KMS-11 (cell line): ENCODE results near the gene ELMO1.

Experiments
- H2AFZ ChIP-seq: fragments of 200-600 bp; sonication (generic); 2 replicates; pipeline ENCODE4 v1.6.1; 2016; ENCODE audit warnings: antibody characterized with exemption, mixed run types, low read depth
- H3K27ac ChIP-seq: fragments of 200-600 bp; sonication (generic); 2 replicates; pipeline ENCODE4 v1.6.1; 2016; ENCODE audit warnings: mild to moderate bottlenecking, mixed run types
- H3K27me3 ChIP-seq: fragments of 200-600 bp; sonication (generic); 2 replicates; pipeline ENCODE4 v1.6.1; 2017; ENCODE audit warnings: mild to moderate bottlenecking, low read depth, mixed run types, moderate library complexity; ENCODE audit not compliant: insufficient read depth
- H3K36me3 ChIP-seq: fragments of 200-600 bp; sonication (generic); 2 replicates; pipeline ENCODE4 v1.6.1; 2017; ENCODE audit warnings: mild to moderate bottlenecking, mixed run types; ENCODE audit not compliant: insufficient read depth
- H3K4me1 ChIP-seq: fragments of 200-600 bp; sonication (generic); 2 replicates; pipeline ENCODE4 v1.6.1; 2016; ENCODE audit warnings: mild to moderate bottlenecking, low read depth, mixed run types; ENCODE audit not compliant: poor library complexity, severe bottlenecking
- H3K4me2 ChIP-seq: fragments of 200-600 bp; sonication (generic); 2 replicates; pipeline ENCODE4 v1.7.0; 2016; ENCODE audit warnings: mild to moderate bottlenecking, mixed run types
- H3K4me3 ChIP-seq: fragments of 200-600 bp; sonication (generic); IDR thresholded peaks from 2 replicates; pipeline ENCODE4 v1.6.1; 2017; ENCODE audit warnings: low read depth, low read length, mixed read lengths; ENCODE audit not compliant: insufficient read depth
- H3K79me2 ChIP-seq: fragments of 200-600 bp; sonication (generic); 2 replicates; pipeline ENCODE4 v1.6.1; 2016; ENCODE audit warnings: low read depth, mixed run types; ENCODE audit not compliant: insufficient read depth
- H3K9ac ChIP-seq: fragments of 200-600 bp; sonication (generic); 2 replicates; pipeline ENCODE4 v1.6.1; 2016; ENCODE audit warnings: mild to moderate bottlenecking, mixed run types
- H4K20me1 ChIP-seq: fragments of 200-600 bp; sonication (generic); 2 replicates; pipeline ENCODE4 v1.6.1; 2016; ENCODE audit warnings: mild to moderate bottlenecking, mixed run types; ENCODE audit not compliant: insufficient read depth
- CTCF ChIP-seq: fragments of 200-600 bp; sonication (generic); conservative IDR thresholded peaks from 2 replicates; pipeline ENCODE4 v1.6.1; 2017; ENCODE audit warnings: low read depth, mild to moderate bottlenecking, antibody characterized with exemption, low read length, moderate library complexity, mixed read lengths

Gene ELMO1

GRCh38 chr7:36905841-36906240 lies 542.8 kb downstream of the ELMO1 start:
- no peaks in the 10 kb centered on the region for H3K36me3 ChIP-seq
- H3K4me1 ChIP-seq, result no peaks in the 10 kb centered on the region
- no peak overlapping the region for H3K27ac ChIP-seq
- H3K4me3 ChIP-seq, result no peak overlapping the region
- no peak overlapping the region for H3K4me2 ChIP-seq
- H2AFZ ChIP-seq, result no peak overlapping the region
- no peaks in the 10 kb centered on the region for H3K79me2 ChIP-seq
- no peaks in the 10 kb centered on the region for H3K27me3 ChIP-seq
- TF ChIP-seq CTCF, result no peak
- no peak overlapping the region for H3K9ac ChIP-seq
- H4K20me1 ChIP-seq, result no peaks in the 10 kb centered on the region

GRCh38 chr7:36904802-36905201 lies 543.9 kb downstream of the ELMO1 start:
- TF ChIP-seq CTCF, result no peak
- H3K9ac ChIP-seq, result no peak overlapping the region
- H3K36me3 ChIP-seq, result no peaks in the 10 kb centered on the region
- no peak overlapping the region for H2AFZ ChIP-seq
- no peak overlapping the region for H3K4me3 ChIP-seq
- H4K20me1 ChIP-seq, result no peaks in the 10 kb centered on the region
- no peaks in the 10 kb centered on the region for H3K4me1 ChIP-seq
- no peak overlapping the region for H3K27ac ChIP-seq
- no peak overlapping the region for H3K4me2 ChIP-seq
- no peaks in the 10 kb centered on the region for H3K27me3 ChIP-seq
- H3K79me2 ChIP-seq, result no peaks in the 10 kb centered on the region

GRCh38 chr7:36904101-36904500 lies 544.6 kb downstream of the ELMO1 start:
- Histone ChIP-seq H3K4me2 (no peak overlapping the region), H3K36me3 (no peaks in the 10 kb centered on the region), H4K20me1 (no peaks in the 10 kb centered on the region), H3K79me2 (no peaks in the 10 kb centered on the region), H3K4me1 (no peaks in the 10 kb centered on the region), H3K4me3 (no peak overlapping the region), H3K27me3 (no peaks in the 10 kb centered on the region), H2AFZ (no peak overlapping the region), H3K27ac (no peak overlapping the region), H3K9ac (no peak overlapping the region)
- no peak for TF ChIP-seq CTCF

GRCh38 chr7:36900988-36901710 lies 547.5 kb downstream of the ELMO1 start:
- Histone ChIP-seq H2AFZ (no peak overlapping the region), H3K79me2 (no peaks in the 10 kb centered on the region), H3K4me3 (no peak overlapping the region), H3K36me3 (no peaks in the 10 kb centered on the region), H3K27me3 (no peaks in the 10 kb centered on the region), H3K4me2 (no peak overlapping the region), H3K9ac (no peak overlapping the region), H4K20me1 (no peaks in the 10 kb centered on the region), H3K4me1 (no peaks in the 10 kb centered on the region), H3K27ac (no peak overlapping the region)
- TF ChIP-seq CTCF, result no peak
